Nephron (organoid): ENCODE measurements around the gene NIN.
"Not testable (repeated sequence)": the region's sequence is repeated elsewhere in the genome, so short reads cannot be mapped to it uniquely, and the experiment has no call there.

Experiments
- H3K27ac Mint-ChIP-seq, 3 experiments: 2 replicates each; pipeline ENCODE4 v1.8.0; 2020; ENCODE audit warnings: mixed read lengths in 3 of 3, mild to moderate bottlenecking in 2 of 3, moderate library complexity in 1 of 3
- H3K27me3 Mint-ChIP-seq: 2 replicates; pipeline ENCODE4 v1.8.0; 2021; ENCODE audit warnings: low read depth, mild to moderate bottlenecking, moderate library complexity, mixed read lengths
- H3K36me3 Mint-ChIP-seq: 2 replicates; pipeline ENCODE4 v1.8.0; 2020; ENCODE audit warnings: low read depth, mixed read lengths
- H3K4me1 Mint-ChIP-seq: 2 replicates; pipeline ENCODE4 v1.8.0; 2020; ENCODE audit warnings: mixed read lengths
- H3K4me3 Mint-ChIP-seq, 3 experiments: 2 replicates each; pipeline ENCODE4 v1.8.0; 2020; ENCODE audit warnings: mild to moderate bottlenecking in 3 of 3, mixed read lengths in 3 of 3, moderate library complexity in 2 of 3
- H3K9me3 Mint-ChIP-seq: 2 replicates; pipeline ENCODE4 v1.8.0; 2020; ENCODE audit warnings: mixed read lengths
- TF ChIP-seq, protein P1 (sequence below), 3 experiments: fragments of 200-600 bp; sonication (generic); IDR thresholded peaks; one replicate each; pipeline ENCODE4 v1.5.0; 2021; ENCODE audit warnings: antibody characterized with exemption in 3 of 3; ENCODE audit not compliant: unreplicated experiment in 3 of 3

NIN gene

GRCh38 chr14:50697659-50698290 lies 133.2 kb downstream of the NIN start:
- peaks cover 12% of the 10 kb centered on the region for H3K27me3 Mint-ChIP-seq
- H3K27ac Mint-ChIP-seq, result no peak overlapping the region
- H3K4me3 Mint-ChIP-seq, result no peak overlapping the region
- no peaks in the 10 kb centered on the region for H3K36me3 Mint-ChIP-seq
- TF ChIP-seq, protein P1, sequence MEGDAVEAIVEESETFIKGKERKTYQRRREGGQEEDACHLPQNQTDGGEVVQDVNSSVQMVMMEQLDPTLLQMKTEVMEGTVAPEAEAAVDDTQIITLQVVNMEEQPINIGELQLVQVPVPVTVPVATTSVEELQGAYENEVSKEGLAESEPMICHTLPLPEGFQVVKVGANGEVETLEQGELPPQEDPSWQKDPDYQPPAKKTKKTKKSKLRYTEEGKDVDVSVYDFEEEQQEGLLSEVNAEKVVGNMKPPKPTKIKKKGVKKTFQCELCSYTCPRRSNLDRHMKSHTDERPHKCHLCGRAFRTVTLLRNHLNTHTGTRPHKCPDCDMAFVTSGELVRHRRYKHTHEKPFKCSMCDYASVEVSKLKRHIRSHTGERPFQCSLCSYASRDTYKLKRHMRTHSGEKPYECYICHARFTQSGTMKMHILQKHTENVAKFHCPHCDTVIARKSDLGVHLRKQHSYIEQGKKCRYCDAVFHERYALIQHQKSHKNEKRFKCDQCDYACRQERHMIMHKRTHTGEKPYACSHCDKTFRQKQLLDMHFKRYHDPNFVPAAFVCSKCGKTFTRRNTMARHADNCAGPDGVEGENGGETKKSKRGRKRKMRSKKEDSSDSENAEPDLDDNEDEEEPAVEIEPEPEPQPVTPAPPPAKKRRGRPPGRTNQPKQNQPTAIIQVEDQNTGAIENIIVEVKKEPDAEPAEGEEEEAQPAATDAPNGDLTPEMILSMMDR (IDR thresholded peaks at IDR 0.05; ENCODE audit: unreplicated experiment in 3 of 3), result no peak
- no peaks in the 10 kb centered on the region for H3K4me1 Mint-ChIP-seq
- H3K9me3 Mint-ChIP-seq, result peaks cover 31% of the 10 kb centered on the region

DNA sequence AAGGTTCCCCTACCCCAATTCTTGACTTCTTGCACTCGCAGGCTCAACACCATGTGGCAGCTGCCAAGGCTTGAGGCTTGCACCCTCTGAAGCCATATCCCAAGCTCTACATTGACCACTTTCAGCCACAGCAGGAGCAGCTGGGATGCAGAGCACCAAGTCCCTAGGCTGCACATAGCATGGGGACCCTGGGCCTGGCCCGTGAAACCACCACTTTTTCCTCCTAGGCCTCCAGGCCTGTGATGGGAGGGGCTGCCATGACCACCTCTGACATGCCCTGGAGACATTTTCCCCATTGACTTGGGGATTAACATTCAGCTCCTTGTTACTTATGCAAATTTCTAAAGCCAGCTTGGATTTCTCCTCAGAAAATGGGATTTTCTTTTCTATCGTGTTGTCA lies 136.7 kb downstream of the NIN start:
- H3K9me3 Mint-ChIP-seq, result peaks cover 25% of the 10 kb centered on the region
- H3K4me3 Mint-ChIP-seq, result not testable (repeated sequence)

GRCh38 chr14:50688875-50689274 lies 142.1 kb downstream of the NIN start:
- Mint-ChIP-seq H3K9me3 (peaks cover 14% of the 10 kb centered on the region), H3K36me3 (no peaks in the 10 kb centered on the region), H3K27me3 (peaks cover 5% of the 10 kb centered on the region), H3K27ac (no peak overlapping the region), H3K4me3 (no peak overlapping the region), H3K4me1 (no peaks in the 10 kb centered on the region)
- TF ChIP-seq, protein P1 (IDR thresholded peaks at IDR 0.05; ENCODE audit: unreplicated experiment in 3 of 3), result no peak

More for the DNA sequence above, 136.7 kb downstream of the NIN start:
- H3K27ac Mint-ChIP-seq, H3K27me3 Mint-ChIP-seq, H3K4me1 Mint-ChIP-seq, H3K36me3 Mint-ChIP-seq: not testable (repeated sequence)

- H3K27ac Mint-ChIP-seq, result no peak overlapping the region
- no peaks in the 10 kb centered on the region for H3K4me1 Mint-ChIP-seq
- H3K9me3 Mint-ChIP-seq, result peaks cover 8% of the 10 kb centered on the region
- TF ChIP-seq, protein P1 (IDR thresholded peaks at IDR 0.05; ENCODE audit: unreplicated experiment in 3 of 3), result no peak
- H3K27me3 Mint-ChIP-seq, result peaks cover 7% of the 10 kb centered on the region
- H3K36me3 Mint-ChIP-seq, result no peaks in the 10 kb centered on the region
- H3K4me3 Mint-ChIP-seq, result no peak overlapping the region
These were observed 151.3 kb downstream of the NIN start for GRCh38 chr14:50679674-50680073.

- Mint-ChIP-seq H3K4me1 (no peaks in the 10 kb centered on the region), H3K36me3 (no peaks in the 10 kb centered on the region), H3K27ac (no peak overlapping the region), H3K4me3 (no peak overlapping the region), H3K27me3 (no peaks in the 10 kb centered on the region), H3K9me3 (peaks cover 8% of the 10 kb centered on the region)
- TF ChIP-seq, protein P1 (IDR thresholded peaks at IDR 0.05; ENCODE audit: unreplicated experiment in 3 of 3), result no peak
These were observed 152.8 kb downstream of the NIN start for GRCh38 chr14:50678163-50678562.

- Mint-ChIP-seq H3K4me1 (no peaks in the 10 kb centered on the region), H3K36me3 (no peaks in the 10 kb centered on the region), H3K27ac (peak overlapping the region in 1 of 3 experiments; percentile 17), H3K27me3 (no peaks in the 10 kb centered on the region), H3K4me3 (no peak overlapping the region), H3K9me3 (peaks cover 8% of the 10 kb centered on the region)
- TF ChIP-seq, protein P1 (IDR thresholded peaks at IDR 0.05; ENCODE audit: unreplicated experiment in 3 of 3), result no peak
These were observed 153.4 kb downstream of the NIN start for GRCh38 chr14:50677527-50678063.
